Neuronal stem cell (in vitro differentiated cells): ENCODE results near the gene DIP2C.

Experiments
- DNase-seq: peaks from one replicate; pipeline ENCODE4 v3.0.0-alpha.2; 2013; ENCODE audit warnings: low spot score
- H2AFZ ChIP-seq: one replicate; pipeline ENCODE4 v1.6.1; 2013; ENCODE audit warnings: mild to moderate bottlenecking, low read length, inconsistent platforms
- H2AK5ac ChIP-seq: 2 replicates; pipeline ENCODE4 v1.6.1; 2013; ENCODE audit warnings: low read depth, mild to moderate bottlenecking, inconsistent platforms, low read length, moderate library complexity, mixed read lengths
- H2BK120ac ChIP-seq: 2 replicates; pipeline ENCODE4 v1.6.1; 2013; ENCODE audit warnings: low read depth, mild to moderate bottlenecking, inconsistent platforms, low read length, moderate library complexity, mixed read lengths
- H2BK12ac ChIP-seq: one replicate; pipeline ENCODE4 v1.6.1; 2013; ENCODE audit warnings: low read length, inconsistent platforms
- H2BK15ac ChIP-seq: 2 replicates; pipeline ENCODE4 v1.6.1; 2013; ENCODE audit warnings: mild to moderate bottlenecking, low read length, inconsistent platforms, mixed read lengths
- H2BK5ac ChIP-seq: one replicate; pipeline ENCODE4 v1.6.1; 2013; ENCODE audit warnings: inconsistent platforms, mild to moderate bottlenecking, low read length, moderate library complexity
- H3K14ac ChIP-seq: one replicate; pipeline ENCODE4 v1.6.1; 2013; ENCODE audit warnings: low read length, inconsistent platforms
- H3K18ac ChIP-seq: 2 replicates; pipeline ENCODE4 v1.6.1; 2013; ENCODE audit warnings: low read length, inconsistent platforms
- H3K23ac ChIP-seq: 2 replicates; pipeline ENCODE4 v1.6.1; 2013; ENCODE audit warnings: low read depth, mild to moderate bottlenecking, mixed read lengths, low read length, inconsistent platforms; ENCODE audit not compliant: poor library complexity
- H3K27ac ChIP-seq: replicated peaks from 3 replicates; pipeline ENCODE4 v1.5.1; 2013; ENCODE audit warnings: low read length, inconsistent platforms
- H3K27me3 ChIP-seq, 3 experiments: 2 replicates each; pipeline ENCODE4 v1.6.1; 2013; ENCODE audit warnings: low read length in 3 of 3, mild to moderate bottlenecking in 2 of 3, inconsistent platforms in 1 of 3, low read depth in 1 of 3, mixed read lengths in 1 of 3, moderate library complexity in 1 of 3; ENCODE audit not compliant: control insufficient read depth in 3 of 3, insufficient read depth in 3 of 3
- H3K36me3 ChIP-seq, 2 donors: replicated peaks in 1 of 2; 2 replicates each; pipeline ENCODE4 v1.6.1; 2013; ENCODE audit warnings: low read length in 2 of 2; ENCODE audit not compliant: control insufficient read depth in 2 of 2, insufficient read depth in 2 of 2
- H3K4ac ChIP-seq: 2 replicates; pipeline ENCODE4 v1.6.1; 2013; ENCODE audit warnings: inconsistent platforms, mild to moderate bottlenecking, low read length, moderate library complexity
- H3K4me1 ChIP-seq, 2 donors: 1 replicate in 1 of 2; 2 replicates in 1 of 2; pipeline ENCODE4 v1.6.1; 2013; ENCODE audit warnings: low read length in 2 of 2, low read depth in 1 of 2; ENCODE audit not compliant: control insufficient read depth in 2 of 2, insufficient read depth in 1 of 2
- H3K4me2 ChIP-seq: one replicate; pipeline ENCODE4 v1.6.1; 2013; ENCODE audit warnings: mild to moderate bottlenecking, low read length, inconsistent platforms; ENCODE audit not compliant: insufficient read depth, poor library complexity, severe bottlenecking
- H3K4me3 ChIP-seq, 2 donors: 2 replicates each; pipeline ENCODE4 v1.5.1; 2013; ENCODE audit warnings: low read length in 2 of 2, mild to moderate bottlenecking in 2 of 2, inconsistent platforms in 1 of 2, moderate library complexity in 1 of 2
- H3K79me1 ChIP-seq: one replicate; pipeline ENCODE4 v1.6.1; 2013; ENCODE audit warnings: low read depth, mild to moderate bottlenecking, inconsistent platforms, low read length, moderate library complexity
- H3K9ac ChIP-seq: one replicate; pipeline ENCODE4 v1.6.1; 2013; ENCODE audit warnings: mild to moderate bottlenecking, low read depth, low read length, inconsistent platforms; ENCODE audit not compliant: poor library complexity
- H3K9me3 ChIP-seq, 2 donors: replicated peaks in 1 of 2; 2 replicates each; pipeline versions ENCODE3 to v1.6.1; 2013; ENCODE audit warnings: low read length in 2 of 2, mild to moderate bottlenecking in 2 of 2, inconsistent platforms in 1 of 2, low read depth in 1 of 2, mixed read lengths in 1 of 2, moderate library complexity in 1 of 2; ENCODE audit not compliant: control insufficient read depth in 2 of 2, insufficient read depth in 1 of 2
- H4K8ac ChIP-seq: one replicate; pipeline ENCODE4 v1.6.1; 2013; ENCODE audit warnings: low read depth, mild to moderate bottlenecking, inconsistent platforms, low read length, moderate library complexity
- H4K91ac ChIP-seq: one replicate; pipeline ENCODE4 v1.6.1; 2013; ENCODE audit warnings: low read length, low read depth, mild to moderate bottlenecking, inconsistent platforms; ENCODE audit not compliant: poor library complexity
- WGBS, 2 donors: extraction: QIAGEN DNeasy Blood & Tissue Kit; methylation state at CpG; one replicate each; pipeline ENCODE4 v1.1.7; 2013; ENCODE audit warnings: missing lambda C conversion rate in 2 of 2, mixed read lengths in 1 of 2; ENCODE audit not compliant: insufficient read length in 2 of 2, insufficient replicate concordance in 1 of 2; ENCODE audit errors: extremely low coverage in 2 of 2; 5-methylcytosine and 5-hydroxymethylcytosine counted together

Gene DIP2C

GRCh38 chr10:327889-328852, 361.3 kb downstream of the DIP2C start:
- no peak overlapping the region for H2BK120ac ChIP-seq
- H4K8ac ChIP-seq = no peak overlapping the region
- no peak overlapping the region for H2AFZ ChIP-seq
- no peaks in the 10 kb centered on the region for H3K27me3 ChIP-seq
- no peak overlapping the region for H3K27ac ChIP-seq
- no peak overlapping the region for H3K4me3 ChIP-seq
- no peaks in the 10 kb centered on the region for H3K79me1 ChIP-seq
- no peak overlapping the region for H3K18ac ChIP-seq
- H2BK5ac ChIP-seq = no peak overlapping the region
- H3K9ac ChIP-seq = no peak overlapping the region
- no peak overlapping the region for H3K4me2 ChIP-seq
- DNase-seq = no peak
- no peak overlapping the region for H3K23ac ChIP-seq
- H2BK15ac ChIP-seq = no peak overlapping the region
- peaks cover 0 to 2% of the 10 kb centered on the region in 2 donors for H3K4me1 ChIP-seq
- no peak overlapping the region for H2BK12ac ChIP-seq
- WGBS, 2 donors = no CpG with 5 or more reads among the region's 22 CpGs
- H3K14ac ChIP-seq = no peak overlapping the region
- H3K4ac ChIP-seq = no peak overlapping the region
- no peak overlapping the region for H4K91ac ChIP-seq
- no peaks in the 10 kb centered on the region for H3K9me3 ChIP-seq
- peaks cover 15 to 59% of the 10 kb centered on the region in 2 donors for H3K36me3 ChIP-seq
- no peak overlapping the region for H2AK5ac ChIP-seq

GRCh38 chr10:326894-327635, 362.4 kb downstream of the DIP2C start:
- Histone ChIP-seq H2AK5ac (no peak overlapping the region), H4K8ac (no peak overlapping the region), H2BK12ac (no peak overlapping the region), H2AFZ (no peak overlapping the region), H3K27ac (no peak overlapping the region), H2BK5ac (no peak overlapping the region), H3K79me1 (no peaks in the 10 kb centered on the region), H3K36me3 (peaks cover 15 to 59% of the 10 kb centered on the region in 2 donors), H2BK120ac (no peak overlapping the region), H3K18ac (no peak overlapping the region), H3K9ac (peak overlapping the region; percentile 64), H2BK15ac (no peak overlapping the region), H3K4me2 (no peak overlapping the region), H3K9me3 (no peaks in the 10 kb centered on the region), H3K14ac (no peak overlapping the region), H3K23ac (no peak overlapping the region), H3K4ac (no peak overlapping the region), H3K27me3 (no peaks in the 10 kb centered on the region), H3K4me1 (peaks cover 0 to 2% of the 10 kb centered on the region in 2 donors), H4K91ac (no peak overlapping the region), H3K4me3 (no peak overlapping the region)
- no CpG with 5 or more reads among the region's 29 CpGs for WGBS, 2 donors
- DNase-seq = no peak

- no peak overlapping the region for H3K18ac ChIP-seq
- no peak overlapping the region for H3K9ac ChIP-seq
- H3K14ac ChIP-seq = peak overlapping the region; percentile 8
- DNase-seq = no peak
- H3K4me1 ChIP-seq = peaks cover 0 to 2% of the 10 kb centered on the region in 2 donors
- no CpG with 5 or more reads among the region's 11 CpGs for WGBS, 2 donors
- H3K9me3 ChIP-seq = no peaks in the 10 kb centered on the region
- peaks cover 15 to 59% of the 10 kb centered on the region in 2 donors for H3K36me3 ChIP-seq
- H3K27ac ChIP-seq = no peak overlapping the region
- H3K23ac ChIP-seq = no peak overlapping the region
- no peak overlapping the region for H3K4me2 ChIP-seq
- no peak overlapping the region for H2BK12ac ChIP-seq
- H3K4ac ChIP-seq = no peak overlapping the region
- H4K8ac ChIP-seq = no peak overlapping the region
- no peak overlapping the region for H2BK15ac ChIP-seq
- H2AK5ac ChIP-seq = no peak overlapping the region
- H2BK5ac ChIP-seq = no peak overlapping the region
- no peak overlapping the region for H2AFZ ChIP-seq
- no peak overlapping the region for H2BK120ac ChIP-seq
- no peaks in the 10 kb centered on the region for H3K79me1 ChIP-seq
- H3K4me3 ChIP-seq = peak overlapping the region in 1 of 2 donors; percentile 45
- no peak overlapping the region for H4K91ac ChIP-seq
- no peaks in the 10 kb centered on the region for H3K27me3 ChIP-seq
Measured at GRCh38 chr10:326350-326749, 363.1 kb downstream of the DIP2C start.

GRCh38 chr10:325282-325681, 364.2 kb downstream of the DIP2C start:
- no peak overlapping the region for H2BK15ac ChIP-seq
- H3K23ac ChIP-seq = no peak overlapping the region
- H2AFZ ChIP-seq = no peak overlapping the region
- no peak overlapping the region for H2BK5ac ChIP-seq
- WGBS, 2 donors = no CpG with 5 or more reads among the region's 8 CpGs
- H2AK5ac ChIP-seq = no peak overlapping the region
- H3K27me3 ChIP-seq = no peaks in the 10 kb centered on the region
- no peak for DNase-seq
- H3K4ac ChIP-seq = no peak overlapping the region
- H3K36me3 ChIP-seq = peaks cover 20 to 69% of the 10 kb centered on the region in 2 donors
- H3K18ac ChIP-seq = no peak overlapping the region
- H3K4me1 ChIP-seq = peaks cover 0 to 2% of the 10 kb centered on the region in 2 donors
- no peak overlapping the region for H3K9ac ChIP-seq
- no peak overlapping the region for H3K4me2 ChIP-seq
- no peak overlapping the region for H3K27ac ChIP-seq
- H3K9me3 ChIP-seq = peaks cover 0 to 3% of the 10 kb centered on the region in 2 donors
- H4K91ac ChIP-seq = no peak overlapping the region
- H4K8ac ChIP-seq = no peak overlapping the region
- H2BK120ac ChIP-seq = no peak overlapping the region
- no peak overlapping the region for H3K14ac ChIP-seq
- no peak overlapping the region for H2BK12ac ChIP-seq
- no peaks in the 10 kb centered on the region for H3K79me1 ChIP-seq
- no peak overlapping the region for H3K4me3 ChIP-seq
